Esophagus squamous epithelium (tissue), 4 donors: ENCODE results near the gene LDLRAD3.

Experiments
- CTCF ChIP-seq, 6 experiments: fragments of 450-650 bp in 4 of 6; fragments of 200-600 bp in 2 of 6; sonication (generic) in 2 of 6; IDR thresholded peaks; one replicate each; pipeline ENCODE4 v1.5.1; 2016 to 2019; ENCODE audit warnings: antibody characterized with exemption in 6 of 6, mild to moderate bottlenecking in 4 of 6, moderate library complexity in 4 of 6
- POLR2A ChIP-seq, 4 donors: fragments of 450-650 bp; IDR thresholded peaks; one replicate each; pipeline ENCODE4 v1.6.1; 2017; ENCODE audit warnings: antibody characterized with exemption in 4 of 4, mild to moderate bottlenecking in 4 of 4, moderate library complexity in 3 of 4

DNA sequence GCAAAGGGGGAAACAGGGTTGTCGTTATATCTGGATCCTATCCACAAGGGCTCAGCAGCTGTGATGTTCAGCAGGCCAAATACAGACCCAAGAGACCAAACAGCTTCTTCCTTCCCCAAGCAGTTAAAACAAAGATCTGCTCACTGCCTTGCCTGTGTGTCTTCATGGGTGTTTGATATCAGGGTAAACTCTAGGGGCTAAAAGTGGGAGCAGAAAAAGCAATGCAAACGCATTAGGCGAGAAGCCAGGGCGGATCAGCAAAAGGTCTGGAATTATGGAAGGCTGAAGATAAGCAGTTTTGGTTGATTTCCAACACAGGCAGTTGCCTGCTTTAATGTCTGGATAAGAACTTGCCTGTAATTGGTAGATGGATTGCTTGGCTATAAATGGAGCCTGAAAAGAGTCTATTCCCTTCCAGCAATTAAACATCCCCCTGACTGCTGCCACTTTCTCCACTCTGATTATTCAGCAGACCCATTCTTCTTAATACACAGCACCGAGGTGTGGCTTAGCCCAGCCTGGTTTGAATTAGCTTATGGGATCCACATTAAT, 219.1 kb downstream of the LDLRAD3 start:
- TF ChIP-seq CTCF (IDR thresholded peaks at IDR 0.05) (no peak), POLR2A (IDR thresholded peaks at IDR 0.05) (no peak)
